GM10266 (cell line): Measurements from ENCODE around the gene RGS3.

Experiments
- DNase-seq: peaks from one replicate; pipeline ENCODE4 v3.0.0; 2012; ENCODE audit errors: extremely low spot score
- CTCF ChIP-seq: IDR thresholded peaks from 2 replicates; pipeline ENCODE4 v1.5.1; 2012; ENCODE audit warnings: mild to moderate bottlenecking, low read depth; ENCODE audit not compliant: control insufficient read depth, insufficient read depth; ENCODE audit errors: missing control alignments

The RGS3 gene

GRCh38 chr9:113558632-113559502 is 95.3 kb downstream of the RGS3 start:
- no peak for TF ChIP-seq CTCF
- DNase-seq: no peak

GRCh38 chr9:113559834-113560800 is 96.6 kb downstream of the RGS3 start:
- no peak for TF ChIP-seq CTCF

DNA sequence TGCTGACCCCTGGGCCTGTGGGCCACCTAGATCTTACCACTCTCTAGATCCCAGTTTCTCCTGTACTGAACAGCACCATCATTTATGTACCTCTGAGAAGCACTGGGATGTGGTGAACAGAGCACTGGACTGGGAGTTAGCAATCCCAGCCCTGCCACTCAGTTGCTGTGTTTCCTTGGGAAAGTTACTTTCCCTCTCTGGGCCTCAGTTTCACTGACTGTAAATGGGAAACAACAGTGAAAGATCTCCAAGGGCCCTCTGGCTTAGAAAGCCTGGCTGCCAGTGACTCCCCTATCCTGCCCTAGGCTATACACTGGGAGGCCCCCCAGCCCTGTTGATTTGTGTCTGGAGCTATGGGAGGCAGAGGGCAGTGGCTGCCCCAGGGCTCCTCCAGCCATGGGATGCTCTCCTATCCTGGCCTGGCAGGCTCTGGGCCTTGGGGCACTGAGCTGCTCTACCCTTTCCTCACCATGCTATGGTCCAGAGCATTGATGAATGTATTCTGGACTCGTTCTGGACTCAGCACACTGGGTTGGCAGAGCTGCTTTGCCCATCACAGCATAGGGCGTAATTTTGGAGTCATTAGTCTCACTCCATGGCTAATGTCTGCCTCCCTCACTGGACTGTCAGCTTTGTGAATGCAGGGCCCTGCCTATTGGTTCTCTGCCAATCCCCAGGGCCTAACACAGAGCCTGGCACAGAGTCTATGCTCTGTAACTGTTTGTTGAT is 99.3 kb downstream of the RGS3 start:
- DNase-seq: no peak
- TF ChIP-seq CTCF: no peak

More at GRCh38 chr9:113559834-113560800, 96.6 kb downstream of the RGS3 start:
- no peak for DNase-seq

GRCh38 chr9:113563826-113564497 is 100.4 kb downstream of the RGS3 start:
- no peak for TF ChIP-seq CTCF
- DNase-seq: no peak

DNA sequence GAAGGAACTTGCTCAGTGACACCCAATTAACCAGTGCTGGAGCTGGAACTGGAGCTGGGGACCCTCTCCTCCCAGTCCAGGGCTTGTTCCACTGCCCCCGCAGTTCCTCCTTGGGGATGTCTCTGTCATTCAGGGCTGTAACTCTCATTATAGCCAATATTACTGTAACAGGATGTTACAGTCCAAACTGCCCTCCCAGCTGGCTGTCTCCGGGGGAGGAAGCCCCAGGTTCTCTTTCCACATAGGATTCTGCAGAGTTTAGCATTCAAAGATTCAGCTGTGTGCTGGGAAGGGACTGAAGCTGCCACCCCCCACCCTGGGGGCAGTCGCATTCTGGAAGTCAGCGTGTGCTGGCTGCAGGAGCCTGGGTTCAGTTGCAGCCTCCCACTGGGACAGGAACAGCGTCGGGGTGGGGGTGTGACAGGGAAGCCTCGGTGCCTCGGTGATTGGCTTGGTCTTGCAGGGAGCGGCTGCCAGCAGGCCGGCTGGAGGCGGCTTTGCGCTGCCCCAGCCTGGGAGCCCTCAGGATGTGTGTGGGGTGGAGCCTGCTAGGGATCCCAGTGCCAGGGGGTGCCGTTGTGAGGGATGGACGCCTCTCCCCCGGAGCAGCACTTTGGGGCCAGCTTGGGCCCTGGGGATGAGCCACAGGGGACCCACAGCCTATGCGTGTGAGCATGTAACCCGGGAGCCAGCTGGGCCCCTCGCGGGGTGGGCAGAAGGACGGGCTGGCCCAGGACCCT is 101.1 kb downstream of the RGS3 start:
- TF ChIP-seq CTCF: no peak
- DNase-seq: no peak
